Activated CD4-positive, alpha-beta memory T cell treated with anti-CD3 and anti-CD28 coated beads for 36 hours (primary cell): ENCODE results near the gene FAAP20. TPM values are rescaled to one million over a fixed set of nuclear protein-coding genes. Genes with fewer than 3 reads are reported as not detected.

ENCODE experiments used
- CTCF ChIA-PET: fragments of 350-600 bp; sonication (Branson Sonifier 250); formaldehyde crosslinking; loops from one replicate; lab custom pipeline; 2021; ENCODE audit warnings: antibody characterized with exemption, inconsistent platforms; lab: Charles Lee
- POLR2A ChIA-PET: fragments of 350-600 bp; sonication (Branson Sonifier 250); formaldehyde crosslinking; loops from one replicate; lab custom pipeline; 2021; ENCODE audit warnings: antibody characterized with exemption; lab: Charles Lee
- DNase-seq: peaks from one replicate; pipeline ENCODE4 v3.0.0-alpha.2; 2020
- H3K27ac Mint-ChIP-seq: one replicate; pipeline ENCODE4 v1.8.0; 2021; ENCODE audit warnings: mixed read lengths
- H3K27me3 Mint-ChIP-seq: one replicate; pipeline ENCODE4 v1.8.0; 2021; ENCODE audit warnings: mixed read lengths
- H3K36me3 Mint-ChIP-seq: one replicate; pipeline ENCODE4 v1.8.0; 2021; ENCODE audit warnings: mixed read lengths
- H3K4me1 Mint-ChIP-seq: one replicate; pipeline ENCODE4 v1.8.0; 2021; ENCODE audit warnings: low read depth, mixed read lengths
- H3K4me3 Mint-ChIP-seq: one replicate; pipeline ENCODE4 v1.8.0; 2021; ENCODE audit warnings: mild to moderate bottlenecking, mixed read lengths
- H3K9me3 Mint-ChIP-seq: one replicate; pipeline ENCODE4 v1.8.0; 2021; ENCODE audit warnings: mixed read lengths
- intact Hi-C: fragments of 100-400 bp; cut with micrococcal nuclease; formaldehyde crosslinking; loops from one replicate; pipeline ENCODE4 v1.15.1; 2023
- total RNA-seq, 2 experiments: library from RNA; stranded (reverse); gene quantifications; one replicate each; pipeline ENCODE4 v1.2.3, GENCODE V29; 2021

FAAP20 gene
- total RNA-seq, 2 experiments from 2014 or later: 64.9 to 69.8 TPM

GRCh38 chr1:2229037-2229864 lies 34.7 kb upstream of the FAAP20 start:
- Mint-ChIP-seq H3K36me3 (peaks cover 31% of the 10 kb centered on the region), H3K27me3 (peaks cover 1% of the 10 kb centered on the region), H3K4me3 (peak overlapping the region; percentile 99), H3K27ac (peak overlapping the region; percentile 96), H3K4me1 (peaks cover 22% of the 10 kb centered on the region), H3K9me3 (no peaks in the 10 kb centered on the region)
- intact Hi-C loops: no loop called here
- peak; percentile 72 for DNase-seq
- POLR2A ChIA-PET: interaction anchor here (0.6 to 4.3 kb wide), 16 partner anchors 8 to 453 kb away, joined by 3 to 30 read pairs (median 4); partner anchors contain the start of genes FAAP20, MORN1 and RER1
- CTCF ChIA-PET: interaction anchor here (1.0 to 7.8 kb wide), 10 partner anchors 22 to 162 kb away, joined by 3 to 45 read pairs (median 4); partner anchors contain the start of genes FAAP20, MORN1 and RER1

- peak overlapping the region; percentile 96 for H3K27ac Mint-ChIP-seq
- H3K27me3 Mint-ChIP-seq: peaks cover 1% of the 10 kb centered on the region
- peak overlapping the region; percentile 99 for H3K4me3 Mint-ChIP-seq
- CTCF ChIA-PET: interaction anchor here (1.1 to 7.8 kb wide), 9 partner anchors 21 to 163 kb away, joined by 3 to 45 read pairs (median 6); partner anchors contain the start of genes FAAP20, MORN1 and RER1
- intact Hi-C loops: no loop called here
- peaks cover 18% of the 10 kb centered on the region for H3K4me1 Mint-ChIP-seq
- POLR2A ChIA-PET: interaction anchor here (0.6 to 4.3 kb wide), 14 partner anchors 9 to 452 kb away, joined by 3 to 30 read pairs (median 4); partner anchors contain the start of genes FAAP20, MORN1 and RER1
- DNase-seq: peak; percentile 43
- no peaks in the 10 kb centered on the region for H3K9me3 Mint-ChIP-seq
- peaks cover 30% of the 10 kb centered on the region for H3K36me3 Mint-ChIP-seq
Measured at GRCh38 chr1:2228694-2229036, 34.1 kb upstream of the FAAP20 start.

GRCh38 chr1:2228157-2228594 lies 33.6 kb upstream of the FAAP20 start, which contains the start of gene SKI:
Gene SKI (plus strand): TSS chr1:2228319. CDS start chr1:2228767, 448 bp downstream.
- Mint-ChIP-seq H3K36me3 (peaks cover 30% of the 10 kb centered on the region), H3K4me1 (peaks cover 13% of the 10 kb centered on the region), H3K27me3 (peaks cover 1% of the 10 kb centered on the region), H3K9me3 (no peaks in the 10 kb centered on the region), H3K27ac (peak within 1 kb of the TSS; percentile 96), H3K4me3 (peak within 1 kb of the TSS; percentile 99)
- no peak for DNase-seq
- ChIA-PET CTCF (interaction anchor here (1.3 to 7.8 kb wide), 4 partner anchors 33 to 154 kb away, joined by 3 to 45 read pairs (median 12); partner anchors contain the start of gene FAAP20), POLR2A (interaction anchor here (0.7 to 4.3 kb wide), 9 partner anchors 27 to 154 kb away, joined by 3 to 30 read pairs (median 4); partner anchors contain the start of gene FAAP20)
- intact Hi-C loops: no loop called here

GRCh38 chr1:2227346-2228156 lies 33.0 kb upstream of the FAAP20 start:
- Mint-ChIP-seq H3K27me3 (peaks cover 1% of the 10 kb centered on the region), H3K36me3 (peaks cover 27% of the 10 kb centered on the region), H3K9me3 (no peaks in the 10 kb centered on the region), H3K4me1 (peaks cover 9% of the 10 kb centered on the region), H3K4me3 (peak overlapping the region; percentile 55), H3K27ac (no peak overlapping the region)
- intact Hi-C loops: no loop called here
- CTCF ChIA-PET: interaction anchor here (0.6 to 7.8 kb wide), 3 partner anchors 32 to 153 kb away, joined by 4 to 45 read pairs (median 4); partner anchors contain the start of gene FAAP20
- DNase-seq: peak; percentile 97
- POLR2A ChIA-PET: interaction anchor here (0.6 to 3.3 kb wide), 11 partner anchors 13 to 89 kb away, joined by 3 to 15 read pairs (median 4); partner anchors contain the start of gene FAAP20

GRCh38 chr1:2226525-2227345 lies 32.2 kb upstream of the FAAP20 start:
- intact Hi-C loops: no loop called here
- DNase-seq: no peak
- Mint-ChIP-seq H3K9me3 (no peaks in the 10 kb centered on the region), H3K27me3 (peaks cover 1% of the 10 kb centered on the region), H3K4me1 (peaks cover 5% of the 10 kb centered on the region), H3K36me3 (peaks cover 25% of the 10 kb centered on the region), H3K4me3 (peak overlapping the region; percentile 62), H3K27ac (peak overlapping the region; percentile 64)
- ChIA-PET CTCF (interaction anchor here (1.0 to 1.2 kb wide), 2 partner anchors 32 to 89 kb away, joined by 3 to 4 read pairs; partner anchors contain the start of gene FAAP20), POLR2A (interaction anchor here (1.0 to 3.3 kb wide), 3 partner anchors 14 to 64 kb away, joined by 3 to 15 read pairs (median 3); no protein-coding TSS in a partner anchor)

- CTCF ChIA-PET: interaction anchor here (1.0 to 1.2 kb wide), 3 partner anchors 30 to 157 kb away, joined by 3 to 4 read pairs (median 3); partner anchors contain the start of gene FAAP20
- DNase-seq: no peak
Measured at GRCh38 chr1:2224631-2225428, 30.3 kb upstream of the FAAP20 start.

GRCh38 chr1:2224170-2224584 lies 29.6 kb upstream of the FAAP20 start:
- no peaks in the 10 kb centered on the region for H3K9me3 Mint-ChIP-seq
- ChIA-PET CTCF (interaction anchor here (1.1 to 1.2 kb wide), 2 partner anchors 29 to 157 kb away, joined by 3 read pairs; partner anchors contain the start of gene FAAP20), POLR2A (no interaction called here)
- H3K4me1 Mint-ChIP-seq: peaks cover 4% of the 10 kb centered on the region
- intact Hi-C loops: no loop called here
- H3K36me3 Mint-ChIP-seq: peaks cover 3% of the 10 kb centered on the region
- DNase-seq: no peak
- H3K4me3 Mint-ChIP-seq: no peak overlapping the region
- no peak overlapping the region for H3K27ac Mint-ChIP-seq
- peaks cover 1% of the 10 kb centered on the region for H3K27me3 Mint-ChIP-seq

More at GRCh38 chr1:2224631-2225428, 30.3 kb upstream of the FAAP20 start:
- POLR2A ChIA-PET: no interaction called here
- intact Hi-C loops: no loop called here
- Mint-ChIP-seq H3K36me3 (peaks cover 9% of the 10 kb centered on the region), H3K27me3 (peaks cover 1% of the 10 kb centered on the region), H3K9me3 (no peaks in the 10 kb centered on the region), H3K4me1 (peaks cover 4% of the 10 kb centered on the region), H3K4me3 (no peak overlapping the region), H3K27ac (no peak overlapping the region)

- POLR2A ChIA-PET: no interaction called here
- intact Hi-C loops: no loop called here
- peaks cover 5% of the 10 kb centered on the region for H3K9me3 Mint-ChIP-seq
- no peak overlapping the region for H3K4me3 Mint-ChIP-seq
- no peaks in the 10 kb centered on the region for H3K36me3 Mint-ChIP-seq
- H3K27me3 Mint-ChIP-seq: peaks cover under 1% of the 10 kb centered on the region
- H3K4me1 Mint-ChIP-seq: peaks cover 4% of the 10 kb centered on the region
- no peak overlapping the region for H3K27ac Mint-ChIP-seq
- CTCF ChIA-PET: interaction anchor here (0.9 kb wide), 1 partner anchor 26 kb away, joined by 3 read pairs; no protein-coding TSS in a partner anchor
- no peak for DNase-seq
Measured at GRCh38 chr1:2221271-2221670, 26.7 kb upstream of the FAAP20 start.

GRCh38 chr1:2216767-2217058 lies 22.1 kb upstream of the FAAP20 start:
- ChIA-PET POLR2A (no interaction called here), CTCF (no interaction called here)
- no peak for DNase-seq
- Mint-ChIP-seq H3K4me3 (no peak overlapping the region), H3K36me3 (no peaks in the 10 kb centered on the region), H3K27me3 (no peaks in the 10 kb centered on the region), H3K9me3 (peaks cover 5% of the 10 kb centered on the region), H3K27ac (no peak overlapping the region), H3K4me1 (peaks cover 2% of the 10 kb centered on the region)
- intact Hi-C loops: no loop called here
